Stimulated activated naive B cell treated with anti-CD40 and anti-IgM and Interleukin-4, amounts not matched to agents 10 μg/mL and 1 μg/mL and 100 μg/mL, for 72 hours (primary cell): ENCODE data around the gene ANKRD27.
A peak's percentile ranks its signal among the peaks of the same experiment; 100 is the strongest.
"Not testable (repeated sequence)": the region's sequence is repeated elsewhere in the genome, so short reads cannot be mapped to it uniquely, and the experiment has no call there.

Experiments used
- ATAC-seq, 2 donors: fragments of 150-1000 bp; cut with Tn5 transposase; replicated peaks; 2 replicates each; pipeline ENCODE4 v1.10.0; 2021; ENCODE audit warnings: moderate library complexity in 1 of 2
- DNase-seq: peaks from one replicate; pipeline ENCODE4 v3.0.0; 2021
- H3K27ac Mint-ChIP-seq: one replicate; pipeline ENCODE4 v1.8.0; 2022; ENCODE audit warnings: mild to moderate bottlenecking, mixed read lengths
- H3K27me3 Mint-ChIP-seq, 2 donors: one replicate each; pipeline ENCODE4 v1.8.0; 2022; ENCODE audit warnings: mixed read lengths in 2 of 2
- H3K36me3 Mint-ChIP-seq, 2 donors: one replicate each; pipeline ENCODE4 v1.8.0; 2022; ENCODE audit warnings: mixed read lengths in 2 of 2, mild to moderate bottlenecking in 1 of 2
- H3K4me1 Mint-ChIP-seq, 2 donors: one replicate each; pipeline ENCODE4 v1.8.0; 2022; ENCODE audit warnings: mixed read lengths in 2 of 2, mild to moderate bottlenecking in 1 of 2
- H3K4me3 Mint-ChIP-seq, 2 donors: one replicate each; pipeline ENCODE4 v1.8.0; 2022; ENCODE audit warnings: mild to moderate bottlenecking in 2 of 2, mixed read lengths in 2 of 2, moderate library complexity in 1 of 2
- H3K9me3 Mint-ChIP-seq, 2 donors: one replicate each; pipeline ENCODE4 v1.8.0; 2022; ENCODE audit warnings: mixed read lengths in 2 of 2, mild to moderate bottlenecking in 1 of 2

ANKRD27 gene

DNA sequence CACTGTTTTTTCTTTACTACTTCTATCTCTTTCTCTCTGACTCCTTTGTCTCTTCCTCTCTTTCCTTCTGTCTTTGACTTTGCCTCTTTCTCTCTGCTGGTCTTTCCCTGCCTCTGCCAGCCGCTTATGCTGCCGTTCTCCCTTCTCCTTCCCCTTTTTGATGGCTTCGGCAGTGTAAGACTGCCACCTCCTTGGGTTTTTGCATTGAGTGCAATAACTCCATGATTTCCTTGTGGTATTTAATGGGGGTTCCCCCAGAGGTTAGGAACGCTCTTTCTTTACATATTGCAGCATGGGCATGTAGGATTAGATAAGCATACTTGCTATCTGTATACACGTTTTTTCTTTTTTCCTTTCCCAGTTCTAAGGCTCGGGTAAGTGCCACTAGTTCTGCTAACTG lies 20.5 kb upstream of the ANKRD27 start:
- Mint-ChIP-seq H3K36me3 (peaks cover 52 to 69% of the 10 kb centered on the region in 2 donors), H3K27ac (peak overlapping the region; percentile 43), H3K4me1 (peaks cover 28 to 54% of the 10 kb centered on the region in 2 donors), H3K4me3 (peak overlapping the region; percentile 35 to 42)
- not testable (repeated sequence) for H3K27me3 Mint-ChIP-seq, ATAC-seq, H3K9me3 Mint-ChIP-seq, DNase-seq

DNA sequence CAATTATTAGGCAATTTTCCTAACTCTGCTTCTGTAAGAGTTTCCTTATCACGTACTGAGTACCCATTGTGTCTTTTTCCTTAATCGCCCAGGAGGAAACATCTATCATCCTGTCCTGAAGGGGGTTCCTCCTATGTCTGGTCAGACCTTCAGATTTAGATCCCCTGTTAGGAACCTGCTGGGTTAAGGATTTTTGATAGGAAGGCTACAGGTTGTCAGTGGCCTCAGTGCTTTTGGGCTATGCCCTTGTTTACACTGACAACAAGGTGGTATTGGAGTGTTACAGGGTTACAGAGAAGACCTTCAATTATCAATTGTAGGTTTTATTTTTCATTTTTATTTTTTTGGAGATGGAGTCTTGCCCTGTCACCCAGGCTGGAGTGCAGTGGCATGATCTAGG lies 19.9 kb upstream of the ANKRD27 start:
- H3K36me3 Mint-ChIP-seq: peaks cover 46 to 62% of the 10 kb centered on the region in 2 donors
- H3K4me3 Mint-ChIP-seq, DNase-seq, H3K27me3 Mint-ChIP-seq, H3K27ac Mint-ChIP-seq, ATAC-seq, H3K9me3 Mint-ChIP-seq: not testable (repeated sequence)
- H3K4me1 Mint-ChIP-seq: peaks cover 28 to 54% of the 10 kb centered on the region in 2 donors

DNA sequence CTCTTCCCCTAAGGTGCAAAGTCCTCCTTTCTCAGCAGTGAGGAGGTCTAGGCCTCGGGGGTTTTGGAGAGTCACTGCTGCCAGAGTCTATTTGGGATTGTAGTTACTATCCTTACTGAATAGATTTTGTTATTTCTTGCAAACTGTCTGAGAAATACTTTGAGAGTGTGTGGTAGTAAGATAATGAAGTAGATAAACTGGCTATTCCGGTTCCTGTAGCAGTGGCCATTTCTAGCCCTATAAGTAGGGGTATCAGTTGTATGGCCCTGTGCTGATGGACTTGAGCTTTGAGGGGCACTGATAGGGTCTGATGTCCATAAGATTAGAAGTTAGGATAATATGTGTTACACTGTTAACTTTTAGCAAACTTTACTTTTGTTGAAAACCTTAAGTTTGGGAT lies 19.3 kb upstream of the ANKRD27 start:
- Mint-ChIP-seq H3K4me1 (peaks cover 28 to 54% of the 10 kb centered on the region in 2 donors), H3K36me3 (peaks cover 41 to 57% of the 10 kb centered on the region in 2 donors)
- not testable (repeated sequence) for DNase-seq, H3K27ac Mint-ChIP-seq, H3K27me3 Mint-ChIP-seq, H3K9me3 Mint-ChIP-seq, H3K4me3 Mint-ChIP-seq, ATAC-seq

DNA sequence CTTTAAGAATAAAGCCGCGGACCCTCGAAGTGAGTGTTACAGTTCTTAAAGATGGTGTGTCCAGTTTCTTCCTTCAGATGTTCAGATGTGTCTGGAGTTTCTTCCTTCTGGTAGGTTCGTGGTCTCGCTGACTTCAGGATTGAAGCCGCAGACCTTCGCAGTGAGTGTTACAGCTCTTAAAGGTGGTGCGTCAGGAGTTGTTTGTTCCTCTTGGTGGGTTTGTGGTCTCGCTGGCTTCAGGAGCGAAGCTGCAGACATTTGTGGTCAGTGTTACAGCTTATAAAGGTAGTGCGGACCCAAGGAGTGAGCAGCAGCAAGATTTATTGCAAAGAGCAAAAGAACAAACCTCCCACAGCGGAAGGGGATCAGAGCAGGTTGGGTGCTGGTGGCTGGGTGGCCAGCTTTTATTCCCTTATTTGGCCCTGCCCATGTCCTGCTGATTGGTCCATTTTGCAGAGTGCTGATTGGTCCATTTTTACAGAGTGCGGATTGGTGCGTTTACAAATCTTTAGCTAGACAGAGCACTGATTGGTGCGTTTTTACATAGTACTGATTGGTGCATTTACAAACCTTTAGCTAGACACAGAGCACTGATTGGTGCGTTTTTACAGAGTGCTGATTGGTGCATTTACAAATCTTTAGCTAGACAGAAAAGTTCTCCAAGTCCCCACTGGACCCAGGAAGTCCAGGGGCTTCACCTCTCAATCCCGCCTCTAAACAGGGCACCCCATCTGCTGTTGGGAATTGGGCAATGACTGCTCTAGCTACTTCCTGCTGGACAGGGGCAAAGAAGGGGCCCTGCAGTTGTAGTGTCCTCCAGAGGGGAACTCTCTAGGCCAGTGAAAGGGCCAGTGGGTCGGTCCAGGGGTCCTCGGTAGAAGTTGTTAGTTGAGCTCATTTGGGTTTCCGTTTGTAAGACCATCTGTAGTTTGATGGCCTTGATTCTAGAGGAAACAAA lies 18.4 kb upstream of the ANKRD27 start:
- not testable (repeated sequence) for H3K9me3 Mint-ChIP-seq, H3K27me3 Mint-ChIP-seq, ATAC-seq
- H3K4me3 Mint-ChIP-seq: peak overlapping the region; percentile 91 to 94
- peaks cover 34 to 48% of the 10 kb centered on the region in 2 donors for H3K36me3 Mint-ChIP-seq
- peaks cover 28 to 54% of the 10 kb centered on the region in 2 donors for H3K4me1 Mint-ChIP-seq
- H3K27ac Mint-ChIP-seq: peak overlapping the region; percentile 96
- DNase-seq: peak; percentile 20

DNA sequence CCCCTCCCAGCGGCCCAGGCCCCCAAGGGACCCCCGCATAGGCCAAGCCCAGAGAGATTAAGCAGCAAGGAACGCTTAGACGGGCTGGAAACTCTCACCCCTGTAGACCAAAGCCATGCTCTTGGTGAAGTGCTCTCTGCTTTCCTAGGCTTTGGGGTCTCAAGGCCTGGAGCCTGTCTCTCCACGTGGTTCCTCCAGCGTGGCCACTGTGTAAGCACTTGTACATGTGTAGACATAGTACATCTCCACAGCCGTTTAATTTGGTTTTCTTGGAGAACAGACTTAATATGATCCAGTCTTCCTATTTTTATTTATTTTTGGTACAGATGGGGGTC lies 17.7 kb upstream of the ANKRD27 start:
- Mint-ChIP-seq H3K36me3 (peaks cover 30 to 41% of the 10 kb centered on the region in 2 donors), H3K4me3 (peak overlapping the region; percentile 91 to 94), H3K27ac (peak overlapping the region; percentile 96), H3K9me3 (no peaks in the 10 kb centered on the region), H3K4me1 (peaks cover 26 to 51% of the 10 kb centered on the region in 2 donors), H3K27me3 (peaks cover 3 to 7% of the 10 kb centered on the region in 2 donors)
- ATAC-seq (peak; percentile 6), DNase-seq (no peak)

DNA sequence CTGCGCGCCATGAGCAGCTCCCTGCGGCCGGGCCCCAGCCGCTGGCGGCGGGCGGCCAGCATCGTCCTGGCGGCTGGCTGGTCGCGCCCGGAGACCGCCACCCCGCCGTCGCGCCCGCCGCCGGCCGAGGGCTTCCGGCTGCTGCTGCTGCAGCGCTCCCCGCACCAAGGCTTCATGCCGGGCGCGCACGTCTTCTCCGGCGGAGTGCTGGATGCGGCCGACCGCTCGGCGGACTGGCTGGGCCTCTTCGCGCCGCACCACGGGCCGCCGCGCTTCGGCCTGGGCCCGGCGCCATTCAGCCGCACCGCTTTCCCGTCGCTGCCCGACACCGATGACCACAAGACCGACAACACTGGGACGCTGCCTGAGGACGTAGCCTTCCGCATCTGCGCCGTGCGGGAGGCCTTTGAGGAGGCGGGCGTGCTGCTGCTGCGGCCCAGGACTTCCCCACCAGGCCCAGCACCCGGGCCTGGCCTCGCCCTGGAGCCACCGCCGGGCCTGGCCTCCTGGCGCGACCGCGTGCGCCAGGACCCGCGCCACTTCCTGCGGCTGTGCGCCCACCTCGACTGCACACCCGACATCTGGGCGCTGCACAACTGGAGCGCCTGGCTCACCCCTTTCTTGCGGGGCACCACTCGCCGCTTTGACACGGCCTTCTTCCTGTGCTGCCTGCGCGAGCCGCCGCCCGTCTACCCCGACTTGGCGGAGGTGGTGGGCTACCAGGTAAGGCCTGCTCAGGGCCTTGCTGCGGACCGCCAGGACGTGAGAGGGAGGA lies 17.2 kb upstream of the ANKRD27 start:
- DNase-seq: peak; percentile 74
- peak overlapping the region; percentile 91 to 94 for H3K4me3 Mint-ChIP-seq
- peaks cover 27 to 36% of the 10 kb centered on the region in 2 donors for H3K36me3 Mint-ChIP-seq
- H3K4me1 Mint-ChIP-seq: peaks cover 24 to 47% of the 10 kb centered on the region in 2 donors
- H3K27me3 Mint-ChIP-seq: peaks cover 3 to 7% of the 10 kb centered on the region in 2 donors
- peak overlapping the region; percentile 96 for H3K27ac Mint-ChIP-seq
- H3K9me3 Mint-ChIP-seq: no peaks in the 10 kb centered on the region
- peak; percentile 85 to 88 for ATAC-seq

DNA sequence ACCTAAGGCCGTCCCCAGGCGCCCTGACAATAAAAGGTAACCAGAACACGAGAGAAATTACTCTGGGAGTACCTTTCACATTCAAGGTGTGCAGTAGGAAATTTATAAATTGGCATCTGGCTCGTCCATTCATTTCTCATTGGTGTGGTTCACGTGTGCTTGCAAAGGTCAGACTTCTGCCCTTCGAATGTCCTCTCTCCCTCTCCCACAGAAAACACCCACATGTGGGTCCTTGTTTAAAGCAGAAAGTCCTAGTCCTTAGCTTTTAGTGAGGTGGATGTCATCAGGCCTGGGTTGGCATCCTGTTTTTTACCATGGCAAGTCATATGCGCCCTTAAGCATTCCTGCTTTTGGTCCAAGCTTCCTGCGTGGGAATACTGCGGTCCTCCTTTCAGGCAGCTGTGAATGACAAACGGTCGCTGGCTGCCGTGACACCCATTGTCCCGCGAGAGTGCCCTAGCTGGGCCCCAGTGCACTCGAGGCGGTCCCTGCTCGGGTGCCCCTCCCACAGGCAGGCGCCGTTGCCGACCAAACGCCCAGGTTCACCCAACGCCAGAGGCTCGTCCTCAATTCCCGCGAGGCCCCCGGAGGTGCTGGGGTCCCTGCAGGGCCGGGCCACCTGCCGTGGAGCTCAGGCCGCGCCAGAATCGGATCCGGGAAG lies 16.4 kb upstream of the ANKRD27 start, which contains the start of gene NUDT19:
Gene NUDT19, plus strand, starts transcription at position 531 of the 661 bp plus-strand sequence. CDS start 140 bp downstream, outside the sequence.
- H3K9me3 Mint-ChIP-seq: no peaks in the 10 kb centered on the region
- H3K27me3 Mint-ChIP-seq: peaks cover 3 to 7% of the 10 kb centered on the region in 2 donors
- ATAC-seq: peak; percentile 88 to 91
- peak within 1 kb of the TSS; percentile 96 for H3K27ac Mint-ChIP-seq
- DNase-seq: peak; percentile 83
- peak within 1 kb of the TSS; percentile 91 to 94 for H3K4me3 Mint-ChIP-seq
- peaks cover 32 to 41% of the 10 kb centered on the region in 2 donors for H3K36me3 Mint-ChIP-seq
- H3K4me1 Mint-ChIP-seq: peaks cover 24 to 47% of the 10 kb centered on the region in 2 donors

DNA sequence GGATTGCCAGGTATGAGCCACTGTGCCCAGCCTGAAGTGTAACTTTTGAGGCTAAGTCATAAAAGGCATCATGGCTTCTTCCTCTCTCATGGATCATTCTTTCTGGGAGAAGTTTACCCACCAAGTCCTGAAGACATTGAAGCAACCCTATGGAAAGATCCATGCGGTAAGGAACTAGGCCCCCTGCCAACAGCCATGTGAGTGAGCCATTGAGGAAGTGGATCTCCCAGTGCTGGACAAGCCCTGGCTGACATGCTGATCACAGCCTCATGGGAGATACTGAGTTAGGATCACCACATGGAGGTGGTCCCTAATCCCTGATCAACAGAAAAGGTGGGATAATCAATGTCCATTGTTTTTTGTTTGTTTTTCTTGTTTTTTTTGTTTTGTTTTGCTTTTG lies 13.3 kb upstream of the ANKRD27 start:
- Mint-ChIP-seq H3K27me3 (peaks cover 3 to 7% of the 10 kb centered on the region in 2 donors), H3K27ac (no peak overlapping the region), H3K9me3 (no peaks in the 10 kb centered on the region), H3K4me1 (peaks cover 10 to 18% of the 10 kb centered on the region in 2 donors), H3K36me3 (peaks cover 14 to 16% of the 10 kb centered on the region in 2 donors), H3K4me3 (no peak overlapping the region)
- DNase-seq: no peak
- ATAC-seq: no peak

DNA sequence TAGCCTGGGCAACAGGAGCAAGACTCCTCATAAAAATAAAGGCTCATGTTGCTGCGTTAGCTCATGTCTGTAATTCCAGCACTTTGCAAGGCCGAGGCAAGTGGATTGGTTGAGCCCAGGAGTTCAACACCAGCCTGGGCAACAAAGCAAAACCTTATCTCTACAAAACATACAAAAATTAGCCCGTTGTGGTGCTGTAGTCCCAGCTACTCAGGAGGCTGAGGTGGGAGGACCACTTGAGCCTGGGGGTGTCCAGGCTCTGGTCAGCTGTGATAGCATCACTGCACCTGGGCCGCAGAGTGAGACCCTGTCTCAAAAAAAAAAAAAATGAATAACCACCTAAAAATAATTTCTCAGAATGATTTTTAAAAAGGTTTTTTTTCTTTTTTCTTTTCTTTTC lies 12.7 kb upstream of the ANKRD27 start:
- DNase-seq (no peak), ATAC-seq (no peak)
- Mint-ChIP-seq H3K27me3 (peaks cover 0 to under 1% of the 10 kb centered on the region in 2 donors), H3K4me1 (peaks cover 7 to 12% of the 10 kb centered on the region in 2 donors), H3K27ac (no peak overlapping the region), H3K4me3 (no peak overlapping the region), H3K36me3 (peaks cover 8 to 10% of the 10 kb centered on the region in 2 donors), H3K9me3 (no peaks in the 10 kb centered on the region)

DNA sequence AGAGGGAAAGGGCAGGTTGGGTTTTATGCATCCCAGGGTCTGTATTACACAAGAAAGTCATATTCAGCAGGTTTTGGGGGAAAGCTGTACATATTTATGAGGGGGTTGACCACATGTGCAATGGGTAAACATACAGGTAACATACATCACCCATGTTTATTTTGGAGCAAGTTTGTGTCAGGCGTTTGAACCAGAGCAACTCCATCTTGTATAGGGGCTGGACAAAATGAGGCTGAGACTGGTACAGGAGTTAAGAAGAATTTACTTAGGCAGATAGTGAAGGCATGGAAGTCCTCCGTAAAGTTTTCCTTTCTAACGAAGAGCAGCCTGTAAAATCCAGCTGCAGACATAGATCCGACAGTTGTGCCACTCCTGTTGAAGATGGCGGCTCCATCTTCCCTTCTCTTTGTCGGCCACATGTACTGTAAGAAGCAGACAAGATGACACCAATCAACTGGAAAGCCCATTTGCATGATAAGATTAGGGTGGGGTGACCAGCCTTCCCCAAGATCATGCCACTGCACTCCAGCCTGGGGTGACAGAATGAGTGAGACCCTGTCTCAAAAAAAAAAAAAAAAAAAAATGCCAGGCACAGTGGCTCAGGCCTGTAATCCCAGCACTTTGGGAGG lies 12.0 kb upstream of the ANKRD27 start:
- no peak for ATAC-seq
- Mint-ChIP-seq H3K4me1 (peaks cover 7 to 10% of the 10 kb centered on the region in 2 donors), H3K36me3 (peaks cover 6 to 9% of the 10 kb centered on the region in 2 donors), H3K9me3 (no peaks in the 10 kb centered on the region), H3K27ac (no peak overlapping the region), H3K4me3 (no peak overlapping the region), H3K27me3 (peaks cover 0 to 4% of the 10 kb centered on the region in 2 donors)
- DNase-seq: no peak

DNA sequence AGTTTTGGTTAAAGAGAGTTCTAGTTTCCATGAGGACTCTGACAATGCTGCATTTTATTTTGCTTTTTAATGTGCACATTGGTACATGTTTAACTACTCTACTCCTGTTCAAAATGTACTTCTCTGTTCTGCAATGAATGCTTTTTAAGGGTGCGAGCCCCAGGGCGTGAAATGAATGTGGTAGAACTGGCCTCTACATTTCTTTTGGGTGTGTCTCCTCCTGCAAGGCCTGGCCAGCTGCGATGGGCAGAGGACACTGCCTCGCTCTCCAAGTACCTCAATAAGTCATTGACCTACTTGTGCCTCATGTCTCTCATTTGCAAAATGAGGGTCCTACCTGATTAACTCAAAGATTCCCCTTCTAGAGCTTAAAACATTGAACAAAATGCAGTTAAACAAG lies 7.3 kb upstream of the ANKRD27 start:
- peaks cover 5 to 6% of the 10 kb centered on the region in 2 donors for H3K36me3 Mint-ChIP-seq
- H3K4me1 Mint-ChIP-seq: peaks cover 1 to 4% of the 10 kb centered on the region in 2 donors
- no peaks in the 10 kb centered on the region for H3K9me3 Mint-ChIP-seq
- ATAC-seq (no peak), DNase-seq (no peak)
- peaks cover 8 to 12% of the 10 kb centered on the region in 2 donors for H3K27me3 Mint-ChIP-seq
- no peak overlapping the region for H3K27ac Mint-ChIP-seq
- no peak overlapping the region for H3K4me3 Mint-ChIP-seq

DNA sequence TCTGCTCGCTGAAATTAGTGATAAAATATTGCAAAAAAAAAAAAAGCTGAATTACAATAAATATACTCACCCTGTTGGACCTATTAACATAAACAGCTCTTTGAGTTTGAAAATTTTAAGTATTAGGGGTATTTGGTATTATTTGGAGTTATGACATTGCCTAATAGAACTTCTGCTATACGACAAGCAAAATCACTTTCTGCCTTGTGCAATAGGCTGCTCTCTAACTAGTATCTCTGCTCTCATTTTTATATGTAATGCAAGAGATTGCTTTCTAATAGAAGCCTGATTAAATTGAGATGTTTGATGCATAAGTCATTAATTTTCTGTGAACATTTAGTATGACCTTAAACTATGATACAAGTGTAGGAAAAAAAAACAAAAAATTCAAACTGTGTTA lies 6.0 kb upstream of the ANKRD27 start:
- peaks cover 1 to 10% of the 10 kb centered on the region in 2 donors for H3K4me1 Mint-ChIP-seq
- H3K9me3 Mint-ChIP-seq: no peaks in the 10 kb centered on the region
- H3K27ac Mint-ChIP-seq: no peak overlapping the region
- H3K4me3 Mint-ChIP-seq: no peak overlapping the region
- DNase-seq (no peak), ATAC-seq (no peak)
- H3K36me3 Mint-ChIP-seq: no peaks in the 10 kb centered on the region
- H3K27me3 Mint-ChIP-seq: peaks cover 13 to 19% of the 10 kb centered on the region in 2 donors

DNA sequence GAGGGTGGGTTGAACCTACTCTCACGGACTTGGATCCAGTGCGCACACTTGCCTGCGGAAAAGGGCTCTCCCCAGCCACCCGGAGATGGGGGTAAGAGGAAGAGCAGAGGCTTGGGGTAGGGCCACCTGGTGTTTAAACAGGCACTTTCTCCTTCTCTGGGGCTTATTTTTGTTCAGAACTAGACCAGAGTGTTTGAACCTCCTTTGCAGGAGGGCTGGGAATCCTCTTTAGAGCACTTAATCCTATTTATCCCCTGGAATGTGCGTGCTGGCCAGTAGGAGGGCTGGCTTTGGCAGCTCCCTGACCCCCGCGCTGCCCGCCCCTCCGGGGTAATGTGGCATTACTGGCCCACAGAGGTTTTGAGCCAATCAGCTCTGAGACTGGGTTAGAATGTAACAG lies 2.7 kb upstream of the ANKRD27 start:
- no peaks in the 10 kb centered on the region for H3K9me3 Mint-ChIP-seq
- H3K4me1 Mint-ChIP-seq: peaks cover 12 to 36% of the 10 kb centered on the region in 2 donors
- DNase-seq (no peak), ATAC-seq (no peak)
- H3K4me3 Mint-ChIP-seq: no peak overlapping the region
- peaks cover 0 to 3% of the 10 kb centered on the region in 2 donors for H3K36me3 Mint-ChIP-seq
- no peak overlapping the region for H3K27ac Mint-ChIP-seq
- H3K27me3 Mint-ChIP-seq: peaks cover 17 to 24% of the 10 kb centered on the region in 2 donors
